DOHH2 (cell line): ENCODE measurements around the gene FOSB.

ENCODE experiments used
- H3F3A ChIP-seq: fragments of 200-600 bp; sonication (generic), shearing (Covaris generic); 2 replicates; pipeline ENCODE4 v1.6.0; 2016; ENCODE audit warnings: antibody characterized with exemption, mild to moderate bottlenecking; ENCODE audit not compliant: control insufficient read depth, insufficient read depth
- H3K27ac ChIP-seq: fragments of 200-600 bp; sonication (generic); 2 replicates; pipeline ENCODE4 v1.5.1; 2014; ENCODE audit warnings: low read depth, mild to moderate bottlenecking, low read length, moderate library complexity
- H3K27me3 ChIP-seq: fragments of 200-600 bp; sonication (generic); 2 replicates; pipeline ENCODE4 v1.6.1; 2014; ENCODE audit warnings: mild to moderate bottlenecking, low read length, mixed read lengths; ENCODE audit not compliant: control insufficient read depth
- H3K36me3 ChIP-seq: fragments of 200-600 bp; sonication (generic); 2 replicates; pipeline ENCODE4 v1.6.1; 2014; ENCODE audit warnings: mild to moderate bottlenecking, low read length, moderate library complexity, mixed read lengths; ENCODE audit not compliant: control insufficient read depth
- H3K4me1 ChIP-seq: fragments of 200-600 bp; sonication (generic); 2 replicates; pipeline ENCODE4 v1.6.1; 2014; ENCODE audit warnings: mild to moderate bottlenecking, low read length, mixed read lengths; ENCODE audit not compliant: control insufficient read depth
- H3K4me2 ChIP-seq: fragments of 200-600 bp; sonication (generic); 2 replicates; pipeline ENCODE4 v1.6.0; 2014; ENCODE audit warnings: mild to moderate bottlenecking, low read length, moderate library complexity
- H3K4me3 ChIP-seq: fragments of 200-600 bp; sonication (generic); 2 replicates; pipeline ENCODE4 v1.5.1; 2014; ENCODE audit warnings: mild to moderate bottlenecking, low read length, mixed read lengths
- H3K79me2 ChIP-seq: fragments of 200-600 bp; sonication (generic); 2 replicates; pipeline ENCODE4 v1.6.1; 2014; ENCODE audit warnings: mild to moderate bottlenecking, low read length, mixed read lengths; ENCODE audit not compliant: control insufficient read depth
- H3K9me2 ChIP-seq: fragments of 200-600 bp; sonication (generic); replicated peaks from 2 replicates; pipeline ENCODE4 v1.6.1; 2014; ENCODE audit warnings: mild to moderate bottlenecking, low read length, mixed read lengths; ENCODE audit not compliant: control insufficient read depth
- H3K9me3 ChIP-seq: fragments of 200-600 bp; sonication (generic); 2 replicates; pipeline ENCODE4 v1.6.1; 2014; ENCODE audit warnings: antibody characterized with exemption, low read length, mixed read lengths; ENCODE audit not compliant: control insufficient read depth, insufficient read depth
- H4K20me1 ChIP-seq: fragments of 200-600 bp; sonication (generic); 2 replicates; pipeline ENCODE4 v1.6.0; 2014; ENCODE audit warnings: low read depth, mild to moderate bottlenecking, antibody characterized with exemption, low read length, moderate library complexity; ENCODE audit not compliant: control insufficient read depth, insufficient read depth
- EZH2phosphoT487 ChIP-seq: fragments of 200-600 bp; sonication (generic); IDR thresholded peaks from 2 replicates; pipeline ENCODE4 v1.6.1; 2017; ENCODE audit warnings: borderline replicate concordance, mild to moderate bottlenecking, antibody characterized with exemption, low read length, moderate library complexity, mixed read lengths
- TF ChIP-seq, protein P1 (sequence below): fragments of 200-600 bp; sonication (generic); IDR thresholded peaks from one replicate; pipeline ENCODE4 v1.5.1; 2014; ENCODE audit warnings: antibody characterized with exemption, mild to moderate bottlenecking, low read depth, low read length; ENCODE audit not compliant: poor library complexity, severe bottlenecking

FOSB gene

DNA sequence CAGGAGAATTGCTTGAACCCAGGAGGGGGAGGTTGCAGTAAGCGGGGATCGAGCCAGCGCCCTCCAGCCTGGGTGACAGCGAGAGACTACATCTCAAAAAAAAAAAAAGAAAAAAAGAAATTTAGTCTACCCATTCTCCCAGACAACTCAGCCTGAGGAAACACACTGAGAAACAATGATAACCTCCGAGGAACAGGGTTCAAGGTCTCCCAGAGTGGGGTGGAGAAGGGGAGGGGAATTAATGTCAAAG, 38.1 kb downstream of the FOSB start:
- H3F3A ChIP-seq: peaks cover 12% of the 10 kb centered on the region
- H3K27me3 ChIP-seq: no peaks in the 10 kb centered on the region
- H3K4me1 ChIP-seq: peaks cover 46% of the 10 kb centered on the region
- H4K20me1 ChIP-seq: peaks cover 6% of the 10 kb centered on the region
- no peaks in the 10 kb centered on the region for H3K9me3 ChIP-seq
- peaks cover 5% of the 10 kb centered on the region; the same call in 1 of the 2 replicates for H3K36me3 ChIP-seq
- H3K4me2 ChIP-seq: peak overlapping the region; percentile 98
- TF ChIP-seq, protein P1, sequence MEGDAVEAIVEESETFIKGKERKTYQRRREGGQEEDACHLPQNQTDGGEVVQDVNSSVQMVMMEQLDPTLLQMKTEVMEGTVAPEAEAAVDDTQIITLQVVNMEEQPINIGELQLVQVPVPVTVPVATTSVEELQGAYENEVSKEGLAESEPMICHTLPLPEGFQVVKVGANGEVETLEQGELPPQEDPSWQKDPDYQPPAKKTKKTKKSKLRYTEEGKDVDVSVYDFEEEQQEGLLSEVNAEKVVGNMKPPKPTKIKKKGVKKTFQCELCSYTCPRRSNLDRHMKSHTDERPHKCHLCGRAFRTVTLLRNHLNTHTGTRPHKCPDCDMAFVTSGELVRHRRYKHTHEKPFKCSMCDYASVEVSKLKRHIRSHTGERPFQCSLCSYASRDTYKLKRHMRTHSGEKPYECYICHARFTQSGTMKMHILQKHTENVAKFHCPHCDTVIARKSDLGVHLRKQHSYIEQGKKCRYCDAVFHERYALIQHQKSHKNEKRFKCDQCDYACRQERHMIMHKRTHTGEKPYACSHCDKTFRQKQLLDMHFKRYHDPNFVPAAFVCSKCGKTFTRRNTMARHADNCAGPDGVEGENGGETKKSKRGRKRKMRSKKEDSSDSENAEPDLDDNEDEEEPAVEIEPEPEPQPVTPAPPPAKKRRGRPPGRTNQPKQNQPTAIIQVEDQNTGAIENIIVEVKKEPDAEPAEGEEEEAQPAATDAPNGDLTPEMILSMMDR: no peak
- TF ChIP-seq EZH2phosphoT487: no peak
- H3K4me3 ChIP-seq: peak overlapping the region; percentile 77
- H3K79me2 ChIP-seq: peaks cover 36% of the 10 kb centered on the region
- H3K9me2 ChIP-seq: no peaks in the 10 kb centered on the region
- H3K27ac ChIP-seq: no peak overlapping the region

- peaks cover 51% of the 10 kb centered on the region for H3K4me1 ChIP-seq
- peak overlapping the region; percentile 84 for H3K27ac ChIP-seq
- H3K36me3 ChIP-seq: peaks cover 5% of the 10 kb centered on the region; the same call in 1 of the 2 replicates
Observed at GRCh38 chr19:45506246-45506988, 38.6 kb downstream of the FOSB start.

DNA sequence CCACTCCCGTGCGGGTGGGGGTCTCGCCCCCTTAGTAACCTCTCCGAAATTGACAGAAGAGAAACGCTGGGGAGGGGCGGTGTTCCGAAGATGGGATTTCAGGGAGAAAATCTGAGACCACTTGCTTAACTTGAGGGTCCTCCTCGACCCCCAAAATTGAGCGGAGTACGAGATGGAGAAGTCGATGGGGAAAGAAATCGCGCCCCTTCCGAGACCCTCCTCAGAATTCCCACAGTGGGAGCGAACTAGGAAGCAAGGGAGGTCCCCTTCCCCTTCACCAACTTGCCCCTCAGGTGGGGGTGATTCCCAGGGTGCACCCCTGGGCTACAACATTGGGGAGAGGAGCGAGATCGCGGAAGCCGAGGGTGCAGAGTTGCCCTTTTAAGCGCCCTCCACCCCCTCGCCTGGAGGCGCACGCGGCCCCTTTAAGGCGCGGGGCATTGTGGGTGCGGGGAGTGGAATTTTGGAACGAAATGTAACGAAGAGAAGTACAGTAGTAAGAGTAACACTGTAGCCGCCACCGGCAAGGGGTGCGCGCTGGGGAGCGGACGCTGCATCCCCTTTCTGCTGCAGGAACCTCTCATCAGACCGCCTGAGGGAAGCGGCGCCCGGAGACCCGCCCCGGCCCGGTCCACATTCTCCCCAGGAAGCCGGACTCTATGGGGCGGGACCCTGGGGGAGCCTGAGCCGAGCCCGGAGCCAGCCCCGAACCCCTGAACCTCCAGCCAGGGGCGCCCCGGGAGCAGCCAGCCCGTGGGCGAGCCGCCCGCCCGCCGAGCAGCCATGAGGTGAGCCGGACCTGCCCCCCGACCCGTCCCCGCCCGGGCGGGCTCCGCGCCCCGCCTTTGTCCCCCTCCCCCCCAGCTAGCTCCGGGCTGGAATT, 39.4 kb downstream of the FOSB start, which contains the start of gene VASP:
Gene VASP, plus strand, starts transcription at position 491 of the 883 bp plus-strand sequence. Its CDS starts 293 bp downstream, at position 784.
- no peaks in the 10 kb centered on the region for H3K27me3 ChIP-seq
- no peaks in the 10 kb centered on the region for H3K9me3 ChIP-seq
- peaks cover 52% of the 10 kb centered on the region for H3K4me1 ChIP-seq
- peaks cover 49% of the 10 kb centered on the region for H3K79me2 ChIP-seq
- peaks cover 11% of the 10 kb centered on the region for H4K20me1 ChIP-seq
- peak within 1 kb of the TSS; percentile 98 for H3K4me2 ChIP-seq
- TF ChIP-seq EZH2phosphoT487: no peak
- TF ChIP-seq, protein P1: no peak
- peaks cover 5% of the 10 kb centered on the region; the same call in 1 of the 2 replicates for H3K36me3 ChIP-seq
- peaks cover 12% of the 10 kb centered on the region for H3F3A ChIP-seq
- H3K9me2 ChIP-seq: no peaks in the 10 kb centered on the region
- H3K27ac ChIP-seq: peak within 1 kb of the TSS; percentile 84
- H3K4me3 ChIP-seq: peak within 1 kb of the TSS; percentile 77

More at GRCh38 chr19:45506246-45506988, 38.6 kb downstream of the FOSB start:
- Histone ChIP-seq H3K9me2 (no peaks in the 10 kb centered on the region), H4K20me1 (peaks cover 11% of the 10 kb centered on the region), H3K79me2 (peaks cover 41% of the 10 kb centered on the region), H3K27me3 (no peaks in the 10 kb centered on the region), H3K4me3 (peak overlapping the region; percentile 77), H3K9me3 (no peaks in the 10 kb centered on the region), H3K4me2 (peak overlapping the region; percentile 98), H3F3A (peaks cover 12% of the 10 kb centered on the region)
- TF ChIP-seq, protein P1: peak; percentile 82
- no peak for TF ChIP-seq EZH2phosphoT487
